ENCODE measurements around the gene ZNF341.
A peak's percentile ranks its signal among the peaks of the same experiment; 100 is the strongest.

ZNF341 gene

DNA sequence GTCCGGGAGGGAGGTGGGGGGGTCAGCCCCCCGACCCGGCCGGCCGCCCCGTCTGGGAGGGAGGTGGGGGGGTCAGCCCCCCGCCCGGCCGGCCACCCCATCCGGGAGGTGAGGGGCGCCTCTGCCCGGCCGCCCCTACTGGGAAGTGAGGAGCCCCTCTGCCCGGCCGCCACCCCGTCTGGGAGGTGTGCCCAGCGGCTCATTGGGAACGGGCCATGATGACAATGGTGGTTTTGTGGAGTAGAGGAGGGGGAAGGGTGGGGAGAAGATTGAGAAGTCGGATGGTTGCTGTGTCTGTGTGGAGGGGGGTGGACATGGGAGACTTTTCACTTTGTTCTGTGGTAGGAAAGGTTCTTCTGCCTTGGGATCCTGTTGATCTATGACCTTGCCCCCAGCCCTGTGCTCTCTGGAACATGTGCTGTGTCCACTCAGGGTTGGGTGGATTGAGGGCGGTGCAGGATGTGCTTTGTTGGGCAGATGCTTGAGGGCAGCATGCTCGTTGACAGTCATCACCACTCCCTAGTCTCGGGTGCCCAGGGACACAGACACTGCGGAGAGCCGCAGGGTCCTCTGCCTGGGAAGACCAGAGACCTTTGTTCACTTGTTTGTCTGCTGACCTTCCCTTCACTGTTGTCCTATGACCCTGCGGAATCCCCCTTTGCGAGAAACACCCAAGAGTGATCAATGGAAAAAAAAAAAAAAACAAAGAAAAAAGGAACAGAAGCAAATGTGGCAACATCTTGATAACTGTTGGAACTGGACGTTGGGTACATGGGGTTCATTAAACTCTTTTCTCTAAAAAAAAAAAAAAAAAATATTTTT, 30.0 kb upstream of the ZNF341 start:
- DNase-seq (ENCODE audit: low read depth in 1 of 2, low spot score in 1 of 2), result no peak

DNA sequence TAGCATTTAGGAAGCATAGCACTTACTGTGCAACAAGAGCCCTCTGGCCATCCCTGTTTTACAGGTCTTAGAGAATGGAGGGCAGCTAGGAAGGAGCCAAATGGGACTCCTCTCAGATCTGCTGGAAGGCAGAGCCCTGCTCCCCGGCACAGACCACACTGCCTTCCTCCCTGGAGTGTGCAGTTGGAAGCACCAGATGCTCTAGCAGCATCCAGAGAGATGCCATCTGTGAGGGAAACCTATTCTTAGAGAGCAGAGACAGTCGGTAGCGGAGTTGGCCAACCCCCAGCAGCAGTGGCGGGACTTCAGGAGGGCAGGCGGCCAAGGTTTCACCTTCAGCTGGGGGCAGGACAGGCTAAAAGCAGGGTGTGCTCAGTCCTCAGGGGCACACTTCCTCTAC, 28.9 kb upstream of the ZNF341 start:
- DNase-seq (ENCODE audit: low read depth in 1 of 2, low spot score in 1 of 2), result no peak

DNA sequence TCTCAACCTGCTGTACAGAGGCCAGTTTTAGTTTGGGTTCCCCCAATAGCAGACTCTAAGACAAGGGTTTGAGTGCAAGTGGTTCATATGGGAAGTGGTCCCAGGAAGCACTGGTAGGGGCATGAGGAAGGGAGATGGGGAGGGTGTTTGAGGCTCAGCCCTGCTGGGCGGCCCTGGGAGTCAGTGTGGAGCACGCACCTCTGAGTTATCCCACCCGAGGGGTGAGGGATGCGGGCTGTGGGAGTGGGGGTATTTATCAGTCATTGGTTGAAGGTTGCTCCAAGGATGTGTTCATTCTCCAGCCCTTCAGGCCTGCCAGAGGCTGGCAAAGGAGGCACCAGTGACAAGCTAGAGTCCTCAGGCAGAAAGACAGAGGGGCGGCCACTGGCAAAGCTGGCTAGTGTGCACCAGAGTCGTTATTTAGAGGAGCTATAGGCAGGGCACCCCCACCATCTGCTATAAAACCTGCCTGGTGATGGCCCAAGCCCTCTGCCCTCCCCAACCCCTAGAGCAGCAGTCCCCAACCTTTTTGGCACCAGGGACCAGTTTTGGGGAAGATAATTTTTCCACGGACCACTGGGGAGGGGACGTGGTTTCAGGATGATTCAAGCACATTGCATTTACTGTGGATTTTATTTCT, 28.2 kb upstream of the ZNF341 start:
- no peak for DNase-seq (ENCODE audit: low read depth in 1 of 2, low spot score in 1 of 2)

DNA sequence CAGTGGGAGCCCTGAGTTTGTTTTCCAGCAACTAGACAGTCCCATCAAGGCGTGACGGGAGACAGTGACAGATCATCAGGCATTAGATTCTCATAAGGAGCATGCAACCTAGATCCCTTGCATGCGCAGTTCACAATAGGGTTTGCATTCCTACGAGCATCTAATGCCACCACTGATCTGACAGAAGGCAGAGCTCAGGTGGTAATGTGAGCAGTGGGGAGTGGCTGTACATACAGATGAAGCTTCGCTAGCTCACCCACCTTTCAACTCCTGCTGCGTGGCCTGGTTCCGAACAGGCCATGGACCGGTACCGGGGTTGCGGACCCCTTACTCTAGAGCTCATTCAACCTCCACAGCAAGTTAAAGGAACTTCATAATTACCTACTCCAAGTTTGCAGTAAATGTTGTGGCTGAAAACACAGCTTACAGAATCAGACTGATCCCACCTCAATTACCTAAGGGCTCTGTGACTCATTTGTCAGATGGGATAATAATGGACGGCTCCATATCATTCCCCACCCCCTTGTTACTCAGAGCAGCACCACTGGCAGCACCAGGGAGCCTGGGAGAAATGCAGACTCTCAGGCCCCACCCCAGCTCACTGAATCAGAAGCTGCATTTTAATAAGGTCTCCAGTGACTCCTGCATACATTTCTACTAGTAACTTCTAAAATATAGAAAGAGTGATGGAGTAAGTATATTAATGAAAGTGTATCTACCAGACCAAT, 27.4 kb upstream of the ZNF341 start:
- DNase-seq (ENCODE audit: low read depth in 1 of 2, low spot score in 1 of 2), result no peak

DNA sequence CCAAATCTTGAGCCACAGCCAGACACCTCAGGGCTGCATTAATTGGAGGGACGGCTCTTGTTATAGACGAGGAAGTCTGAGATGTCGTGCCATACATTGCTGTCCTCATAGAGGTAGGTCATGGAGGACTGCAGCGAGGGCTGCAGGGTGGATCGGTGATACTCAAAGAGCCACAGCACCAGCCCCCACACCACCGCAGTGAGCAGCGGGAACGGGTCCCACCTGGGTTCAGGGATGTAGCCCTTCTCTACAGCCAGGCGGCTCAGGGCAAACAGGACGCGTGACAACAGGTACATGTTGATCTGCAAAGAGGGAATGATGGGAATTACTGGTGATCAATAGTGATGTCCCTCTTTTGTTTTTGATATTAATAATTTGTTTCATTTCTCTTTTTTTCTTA, 24.1 kb upstream of the ZNF341 start:
- no peak for DNase-seq (ENCODE audit: low read depth in 1 of 2, low spot score in 1 of 2)

DNA sequence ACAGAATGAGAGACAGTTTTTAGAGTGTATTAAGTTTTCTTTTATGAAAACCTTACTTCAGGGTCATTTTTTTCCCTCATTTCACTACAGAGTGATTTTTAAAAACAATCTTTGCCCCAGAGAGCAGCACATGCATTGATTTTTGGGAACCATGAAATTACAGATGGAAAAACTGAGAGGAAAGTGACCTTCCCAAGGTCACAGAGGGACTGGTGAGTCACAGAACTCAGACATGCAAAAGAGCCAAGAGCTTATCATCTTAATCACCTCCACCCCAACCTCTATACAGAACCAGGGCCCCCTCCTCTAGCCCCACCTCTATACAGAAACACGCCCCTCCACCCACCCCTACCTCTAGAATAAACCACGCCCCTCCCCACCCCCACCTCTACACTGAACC, 22.4 kb upstream of the ZNF341 start:
- DNase-seq (ENCODE audit: low read depth in 1 of 2, low spot score in 1 of 2), result no peak

DNA sequence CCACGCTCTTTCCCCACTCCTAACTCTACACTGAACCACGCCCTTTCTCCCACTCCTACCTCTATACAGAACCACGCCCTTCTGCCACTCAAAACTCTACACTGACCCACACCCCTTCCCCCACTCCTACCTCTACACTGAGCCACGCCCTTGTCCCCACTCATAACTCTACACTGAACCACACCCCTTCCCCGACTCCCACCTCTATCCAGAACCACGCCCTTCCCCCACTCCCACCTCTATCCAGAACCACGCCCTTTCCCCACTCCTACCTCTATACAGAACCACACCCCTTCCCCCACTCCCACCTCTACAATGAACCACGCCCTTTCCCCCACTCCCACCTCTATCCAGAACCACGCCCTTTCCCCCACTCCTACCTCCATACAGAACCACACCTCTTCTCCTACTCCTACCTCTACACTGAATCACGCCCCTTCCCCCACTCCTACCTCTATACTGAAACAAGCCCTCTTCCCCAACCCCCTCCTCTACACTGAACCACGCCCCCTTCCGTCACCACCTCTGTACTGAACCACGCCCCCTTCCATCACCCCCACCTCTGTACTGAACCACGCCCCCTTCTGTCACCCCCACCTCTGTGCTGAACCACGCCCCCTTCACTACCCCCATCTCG, 21.8 kb upstream of the ZNF341 start:
- DNase-seq (ENCODE audit: low read depth in 1 of 2, low spot score in 1 of 2), result no peak

DNA sequence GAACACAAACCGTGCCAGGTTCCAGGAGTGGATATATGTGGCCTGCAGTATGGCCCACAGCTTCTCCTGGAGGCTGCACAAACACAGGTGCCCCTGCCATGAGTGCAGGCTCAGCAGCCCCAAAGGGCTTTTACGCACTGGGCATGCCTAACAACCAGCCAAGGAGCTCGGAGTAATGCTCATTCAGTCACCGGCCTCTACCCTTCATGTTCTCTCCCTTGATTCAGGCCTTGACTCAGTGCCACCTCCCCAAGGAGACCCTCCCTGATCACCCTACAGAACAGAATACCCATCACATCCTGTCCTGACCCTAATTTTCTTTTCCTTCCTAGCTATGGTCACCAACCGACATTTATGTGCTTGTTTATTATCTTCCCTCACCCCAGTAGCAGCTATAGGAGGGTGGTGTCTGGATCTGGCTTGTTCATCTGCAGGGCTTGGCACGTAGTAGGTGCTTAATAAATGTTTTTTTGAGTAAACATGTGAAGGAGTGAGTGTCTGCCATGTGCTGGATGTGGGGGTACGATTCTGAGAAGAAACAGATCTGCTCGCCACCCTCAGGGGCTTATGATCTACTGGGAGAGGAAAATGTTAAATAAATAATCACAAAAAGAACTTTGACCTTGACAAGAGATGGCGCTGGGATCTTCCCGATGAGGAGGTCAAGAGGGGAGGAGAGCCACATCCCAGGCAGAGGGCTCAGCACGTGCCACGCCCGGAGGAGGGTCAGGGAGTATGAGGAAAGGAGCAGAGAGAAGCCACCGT, 20.9 kb upstream of the ZNF341 start:
- no peak for DNase-seq (ENCODE audit: low read depth in 1 of 2, low spot score in 1 of 2)

DNA sequence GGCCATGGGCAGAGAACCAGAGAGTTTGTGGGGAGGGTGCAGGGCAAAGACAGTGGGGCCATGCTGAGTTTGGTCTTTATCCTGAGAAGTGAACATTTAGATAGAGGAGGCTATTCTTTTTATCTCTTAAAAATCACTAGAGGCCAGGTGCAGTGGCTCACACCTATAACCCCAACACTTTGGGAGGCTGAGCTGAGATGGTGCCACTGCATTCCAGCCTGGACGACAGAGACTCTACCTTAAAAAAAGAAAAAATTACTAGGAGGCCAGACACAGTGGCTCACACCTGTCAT, 20.4 kb upstream of the ZNF341 start:
- DNase-seq (ENCODE audit: low read depth in 1 of 2, low spot score in 1 of 2), result no peak

DNA sequence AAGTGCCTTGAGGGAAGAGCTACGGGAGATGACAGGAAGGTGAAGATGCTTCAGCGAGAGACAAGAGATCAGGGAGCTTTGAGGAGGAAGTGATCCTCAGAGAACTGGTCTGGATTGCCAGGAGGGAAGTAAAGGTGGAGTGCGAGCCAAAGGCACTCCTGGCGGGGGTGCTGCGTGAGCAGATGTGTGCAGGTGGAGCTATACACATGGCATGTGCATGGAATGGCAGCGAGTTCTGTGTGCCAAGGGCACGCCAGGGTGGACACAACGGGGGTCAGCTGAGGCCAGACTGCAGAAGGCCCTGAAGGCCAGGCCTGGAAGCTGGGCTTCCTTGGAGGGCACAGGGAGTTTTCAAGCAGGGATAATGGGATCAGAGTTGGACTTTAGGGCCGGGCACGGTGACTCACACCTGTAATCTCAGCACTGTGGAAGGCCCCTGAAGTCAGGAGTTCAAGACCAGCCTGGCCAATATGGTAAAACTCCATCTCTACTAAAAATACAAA, 17.9 kb upstream of the ZNF341 start:
- DNase-seq (ENCODE audit: low read depth in 1 of 2, low spot score in 1 of 2), result no peak

DNA sequence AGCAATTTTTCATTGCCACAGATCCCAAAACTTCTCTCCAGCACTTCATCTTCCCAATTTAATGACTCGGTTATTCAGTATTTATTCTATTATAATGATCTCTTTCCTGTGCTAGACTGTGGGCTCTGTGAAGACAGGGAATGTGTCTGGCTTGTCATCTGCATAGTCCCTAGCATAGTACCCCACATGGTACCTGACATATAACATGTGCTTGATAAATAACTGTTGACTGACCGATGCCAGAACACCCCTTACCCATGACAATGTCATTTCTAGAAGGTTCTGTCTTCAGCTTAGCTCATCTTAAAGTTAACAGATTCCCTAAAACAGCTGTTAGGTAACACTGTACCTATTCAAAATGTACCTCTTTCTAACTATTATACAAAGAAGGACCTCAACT, 15.3 kb upstream of the ZNF341 start:
- DNase-seq (ENCODE audit: low read depth in 1 of 2, low spot score in 1 of 2), result no peak

DNA sequence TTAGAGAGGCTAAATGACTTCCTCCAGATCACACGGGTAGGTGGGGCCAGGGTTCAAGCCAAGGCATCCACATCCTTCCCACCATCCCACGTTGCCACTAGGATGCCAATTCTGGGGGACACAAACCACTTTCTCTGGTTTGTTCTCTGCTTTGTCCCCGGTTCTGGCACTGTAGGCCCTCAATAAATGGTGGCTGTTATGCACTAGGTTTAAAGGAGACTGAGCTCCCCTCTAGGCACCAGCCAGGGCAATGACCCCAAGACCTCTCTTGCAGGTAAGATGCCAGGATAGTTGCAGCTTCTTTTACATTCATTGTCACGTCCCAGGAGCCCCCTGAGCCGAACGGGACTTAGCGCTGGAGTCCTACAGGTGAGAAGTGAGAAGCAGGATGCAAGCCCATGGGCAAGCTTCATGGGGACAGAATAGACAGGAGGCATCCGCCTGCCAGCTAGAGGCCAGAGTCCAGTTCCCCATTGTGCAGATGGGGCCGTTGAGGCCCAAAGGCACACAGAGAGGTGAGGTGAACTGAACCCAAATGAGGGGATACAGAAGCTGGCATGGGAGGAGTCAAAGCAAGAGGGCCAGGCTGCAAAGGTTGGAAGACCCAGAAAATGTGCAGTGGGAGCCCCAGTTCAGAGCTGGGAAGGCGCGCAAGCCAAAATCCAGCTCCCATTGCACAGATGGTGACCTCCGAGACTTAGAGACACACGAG, 12.4 kb upstream of the ZNF341 start:
- DNase-seq (ENCODE audit: low read depth in 1 of 2, low spot score in 1 of 2), result no peak

DNA sequence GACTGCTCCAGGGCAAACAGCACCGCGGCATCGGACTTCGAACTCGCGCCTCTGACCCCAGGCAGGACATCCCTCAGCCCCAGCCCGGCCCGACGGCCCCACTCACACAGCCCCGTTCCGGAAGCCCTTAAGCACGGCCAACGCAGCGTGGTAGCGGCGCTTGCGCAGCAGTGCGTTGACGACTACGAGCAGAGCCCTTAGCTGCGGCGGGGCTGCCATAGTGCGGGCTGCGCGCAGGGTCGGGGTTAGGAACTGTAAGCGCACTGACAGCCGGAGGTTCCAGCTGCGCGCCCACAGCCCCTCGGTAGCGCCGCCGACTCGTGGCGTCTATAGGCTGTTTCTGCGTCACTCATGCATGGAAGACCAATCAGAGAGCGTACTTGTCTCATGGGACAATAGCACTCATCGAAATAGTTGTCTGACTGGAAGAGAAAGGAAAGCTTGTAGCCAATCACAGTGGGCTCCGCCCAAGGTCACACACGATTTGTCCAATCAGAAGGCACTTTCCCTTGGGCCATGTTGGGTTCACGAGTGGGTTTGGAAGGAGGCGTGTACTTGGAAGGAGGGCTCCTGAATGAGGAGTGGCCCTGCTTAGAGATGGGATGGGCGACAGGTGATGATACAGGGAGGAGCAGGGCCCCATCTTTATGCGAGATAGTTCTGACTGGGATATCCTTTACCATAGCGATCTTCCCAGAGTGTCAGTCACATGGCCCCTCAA, 11.6 kb upstream of the ZNF341 start, which contains the start of gene PXMP4:
Gene PXMP4, minus strand, starts transcription at position 322 of the 721 bp plus-strand sequence. Its CDS starts 103 bp downstream, at position 219.
- DNase-seq (ENCODE audit: low read depth in 1 of 2, low spot score in 1 of 2), result peak; percentile 62 to 77

DNA sequence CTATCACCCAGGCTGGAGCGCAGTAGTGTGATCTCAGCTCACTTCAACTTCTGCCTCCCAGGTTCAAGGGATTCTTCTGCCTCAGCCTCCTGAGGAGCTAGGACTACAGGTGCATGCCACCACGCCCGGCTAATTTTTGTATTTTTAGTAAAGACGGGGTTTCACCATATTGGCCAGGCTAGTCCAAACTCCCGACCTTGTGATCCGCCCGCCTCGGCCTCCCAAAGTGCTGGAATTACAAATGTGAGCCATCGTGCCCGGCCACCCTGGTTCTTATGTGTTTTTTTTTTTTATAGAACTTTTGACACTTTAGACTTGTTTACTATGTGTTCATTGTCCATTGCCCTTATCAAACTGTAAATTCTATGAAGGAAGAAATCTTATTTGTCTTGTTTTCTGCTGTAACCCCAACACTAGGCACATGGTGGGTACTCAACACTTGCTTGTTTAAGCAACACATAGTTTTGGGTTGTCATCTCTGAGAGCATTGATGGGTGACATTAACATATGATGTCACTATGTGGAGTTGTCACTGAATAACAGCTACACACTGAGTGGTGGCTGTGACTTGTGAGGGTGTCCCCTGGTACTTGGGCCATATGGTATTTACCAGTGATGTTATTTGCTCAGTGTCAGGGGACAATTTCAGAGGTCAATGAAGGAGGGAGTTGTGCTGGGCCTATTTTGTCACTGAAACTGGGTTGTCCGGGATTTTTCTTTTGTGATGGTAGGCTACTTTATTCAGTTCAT, 10.2 kb upstream of the ZNF341 start:
- DNase-seq (ENCODE audit: low read depth in 1 of 2, low spot score in 1 of 2), result no peak

DNA sequence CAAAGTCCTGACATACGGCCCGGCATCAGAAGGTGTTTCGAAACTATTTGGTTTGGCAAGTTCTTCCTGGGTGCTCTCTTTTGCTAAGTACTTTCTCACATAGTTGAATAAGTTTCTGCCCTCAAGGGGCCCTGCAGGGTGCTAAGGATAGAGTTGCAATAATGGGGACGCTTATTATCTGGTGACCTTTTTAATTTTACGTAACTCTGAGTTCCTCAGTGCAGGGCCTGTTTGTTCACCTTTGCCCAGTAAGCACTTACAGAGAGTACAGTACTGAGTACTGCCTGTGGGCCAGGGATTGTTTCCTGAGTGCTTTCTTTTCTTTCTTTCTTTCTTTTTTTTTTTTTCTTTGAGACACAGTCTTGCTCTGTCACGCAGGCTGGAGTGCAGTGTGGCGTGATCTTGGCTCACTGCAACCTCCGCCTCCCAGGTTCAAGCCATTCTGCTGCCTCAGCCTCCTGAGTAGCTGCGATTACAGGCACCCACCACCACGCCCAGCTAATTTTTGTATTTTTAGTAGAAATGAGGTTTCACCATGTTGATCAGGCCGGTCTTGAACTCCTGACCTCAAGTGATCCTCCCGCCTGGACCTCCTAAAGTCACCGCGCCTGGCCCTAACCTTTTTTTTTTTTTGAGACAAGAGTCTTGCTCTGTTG, 7.2 kb upstream of the ZNF341 start:
- DNase-seq (ENCODE audit: low read depth in 1 of 2, low spot score in 1 of 2), result no peak

DNA sequence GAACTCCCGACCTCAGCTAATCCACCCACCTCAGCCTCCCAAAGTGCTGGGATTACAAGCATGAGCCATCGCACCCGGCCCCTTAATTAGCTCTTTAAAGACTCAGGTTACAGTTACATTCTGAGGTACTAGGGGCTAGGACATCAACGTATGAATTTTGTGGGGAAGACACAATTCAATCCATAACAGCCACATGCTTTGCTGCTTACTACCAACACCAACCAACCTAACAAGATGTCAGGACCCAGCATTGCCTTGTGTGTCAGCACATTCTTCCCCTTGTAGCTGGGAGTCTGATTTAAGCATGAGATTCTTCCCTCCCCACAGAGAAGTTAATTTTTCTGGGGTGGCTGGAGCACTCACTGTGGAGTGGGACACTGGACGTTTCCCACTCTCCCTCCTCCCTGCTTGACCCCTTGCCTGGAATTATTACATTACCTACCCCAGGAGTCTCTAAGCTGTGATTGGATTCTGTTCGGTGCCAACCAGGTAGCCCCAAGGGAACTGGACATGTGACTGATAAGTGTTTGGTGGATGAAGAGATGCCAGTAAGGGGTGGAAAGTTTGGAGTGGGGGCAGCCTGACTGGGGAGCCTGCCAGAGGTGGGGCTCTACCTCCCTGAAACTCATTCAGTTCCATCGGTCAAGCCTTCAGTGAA, 6.1 kb upstream of the ZNF341 start:
- DNase-seq (ENCODE audit: low read depth in 1 of 2, low spot score in 1 of 2), result no peak

DNA sequence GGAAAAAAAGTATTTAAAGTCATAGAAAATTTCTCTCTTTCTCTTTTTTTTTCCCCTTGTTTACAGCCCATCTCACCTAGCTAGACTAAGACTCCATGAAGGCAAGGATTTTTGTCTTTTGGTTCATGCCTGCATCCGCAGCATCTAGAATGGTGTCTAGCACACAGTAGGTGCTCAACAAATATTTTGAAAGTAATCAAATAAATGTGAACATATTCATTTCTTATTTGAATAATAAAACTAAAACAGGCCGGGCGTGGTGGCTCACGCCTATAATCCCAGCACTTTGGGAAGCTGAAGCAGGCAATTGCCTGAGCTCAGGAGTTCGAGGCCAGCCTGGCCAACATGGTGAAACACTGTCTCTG, 4.7 kb upstream of the ZNF341 start:
- DNase-seq (ENCODE audit: low read depth in 1 of 2, low spot score in 1 of 2), result no peak

DNA sequence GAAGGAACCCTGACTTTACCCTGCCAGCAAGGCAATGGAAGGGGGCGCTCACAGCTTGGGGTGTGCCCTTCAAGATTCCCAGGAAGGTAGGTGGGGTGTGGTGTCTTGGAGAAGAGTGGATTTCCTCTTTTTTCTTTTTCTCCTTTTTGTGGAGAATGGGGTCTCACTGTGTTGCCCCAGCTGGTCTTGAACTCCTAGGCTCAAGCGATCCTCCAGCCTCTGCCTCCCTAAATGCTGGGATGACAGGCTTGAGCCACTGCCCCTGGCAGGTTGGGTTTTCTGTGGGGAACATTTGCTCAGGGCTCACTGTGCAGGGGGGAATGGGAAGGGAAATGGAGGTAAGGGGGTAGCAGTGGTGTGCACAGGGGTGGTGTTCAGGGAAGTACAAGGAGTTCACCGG, 4.0 kb upstream of the ZNF341 start:
- no peak for DNase-seq (ENCODE audit: low read depth in 1 of 2, low spot score in 1 of 2)
